Myocyte (in vitro differentiated cells): ENCODE data around the gene RFX8. TPM values are rescaled to one million over a fixed set of nuclear protein-coding genes. Genes with fewer than 3 reads are reported as not detected.
"Not testable (repeated sequence)": the region's sequence is repeated elsewhere in the genome, so short reads cannot be mapped to it uniquely, and the experiment has no call there.

Experiments used
- DNase-seq: peaks from one replicate; pipeline ENCODE4 v3.0.0-alpha.2; 2012; ENCODE audit warnings: low read depth
- total RNA-seq: library from RNA; depleted of rRNA; stranded (reverse); fragments of >200 nt; gene quantifications from 2 replicates; pipeline ENCODE4 v1.2.3, GENCODE V29; 2014

RFX8 gene
- total RNA-seq, 1 donor from 2014 or later: 7.1 TPM

DNA sequence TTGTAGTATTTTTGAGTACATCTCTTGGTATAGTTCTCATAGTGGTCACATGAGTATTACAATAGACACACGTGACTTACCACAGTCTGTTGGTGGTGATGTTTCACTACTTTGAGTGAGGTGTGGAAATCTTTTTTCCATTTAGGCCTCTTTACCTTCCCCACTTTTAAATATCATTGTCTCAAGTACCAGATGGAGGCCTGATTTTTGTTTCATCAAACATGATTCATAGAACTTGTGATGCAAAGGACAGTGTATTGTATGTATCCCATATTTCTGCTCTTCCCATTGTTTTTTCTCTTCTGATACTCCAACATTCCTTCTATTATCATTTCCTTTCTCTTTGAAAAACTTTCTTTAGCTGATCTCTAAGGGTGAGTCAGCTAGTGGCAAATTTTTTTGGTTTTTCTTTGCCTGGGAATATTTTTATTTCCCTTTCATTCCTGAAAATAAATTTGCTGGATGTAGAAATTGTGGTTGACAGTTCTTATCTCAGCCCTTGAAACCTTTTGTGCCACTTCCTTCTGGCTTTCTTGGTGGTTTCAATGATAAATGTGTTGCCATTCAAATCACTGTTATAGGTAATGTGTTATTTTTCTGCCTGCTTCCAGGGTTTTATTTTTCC, 32.8 kb downstream of the RFX8 start:
- peak; percentile 60 for DNase-seq

DNA sequence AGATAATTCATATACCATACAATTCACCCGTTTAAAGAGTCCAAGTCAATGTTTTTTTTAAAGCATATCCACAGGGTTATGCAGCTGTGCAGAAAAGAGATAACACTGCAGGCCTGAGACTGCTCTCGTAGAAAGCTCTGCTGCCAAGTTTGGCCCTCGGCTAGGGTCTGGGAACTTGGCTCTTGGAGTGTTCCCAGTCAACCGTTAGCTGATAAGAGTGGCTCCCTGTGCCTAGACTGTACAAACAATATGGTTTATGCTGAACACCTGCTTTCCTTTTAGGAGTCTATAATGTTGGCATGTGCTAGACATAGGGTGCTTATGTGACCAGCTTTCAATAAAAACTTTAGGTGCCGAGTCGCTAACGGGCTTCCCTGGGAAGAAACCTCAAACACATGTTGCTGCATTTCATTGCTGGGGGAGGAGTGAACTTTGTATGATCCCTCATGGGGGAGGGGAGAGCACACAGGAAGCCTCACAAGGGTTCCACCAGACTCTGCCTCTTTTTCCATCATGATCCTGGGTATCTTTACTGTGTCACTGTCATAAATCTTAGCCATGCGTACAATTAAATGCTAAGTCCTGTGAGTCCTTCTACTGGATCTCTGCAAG, 34.7 kb downstream of the RFX8 start:
- no peak for DNase-seq

DNA sequence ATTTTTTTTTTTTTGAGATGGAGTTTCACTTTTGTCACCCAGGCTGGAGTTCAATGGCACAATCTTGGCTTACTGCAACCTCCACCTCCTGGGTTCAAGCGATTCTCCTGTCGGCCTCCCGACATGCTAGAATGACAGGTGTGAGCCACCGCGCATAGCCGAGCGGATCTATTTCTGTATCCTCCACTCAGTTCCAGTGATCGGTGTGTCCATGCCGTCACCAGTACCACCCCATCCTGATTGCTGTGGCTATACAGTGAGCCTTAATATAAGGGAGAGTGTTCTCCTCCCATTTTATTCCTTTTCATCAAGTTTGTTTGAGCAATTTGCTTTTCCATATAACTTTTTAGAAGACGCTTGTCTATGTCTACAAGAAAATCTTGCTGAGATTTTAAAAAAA, 35.2 kb downstream of the RFX8 start:
- DNase-seq: no peak

DNA sequence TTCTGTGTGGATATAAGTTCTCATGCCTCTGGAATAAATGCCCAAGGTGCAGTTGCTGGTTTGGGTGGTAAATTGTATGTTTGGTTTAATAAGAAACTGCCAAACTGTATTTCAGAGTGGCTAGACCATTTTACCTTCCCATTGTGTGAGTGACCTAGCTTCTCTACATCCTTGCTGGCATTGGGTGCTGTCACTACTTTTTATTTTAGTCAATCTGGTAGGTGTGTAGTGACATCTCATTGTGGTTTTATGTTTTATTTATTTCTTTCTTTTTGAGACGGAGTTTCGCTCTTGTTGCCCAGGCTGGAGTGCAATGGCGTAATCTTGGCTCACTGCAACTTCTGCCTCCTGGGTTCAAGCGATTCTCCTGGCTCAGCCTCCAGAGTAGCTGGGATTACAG, 36.4 kb downstream of the RFX8 start:
- DNase-seq: not testable (repeated sequence)

DNA sequence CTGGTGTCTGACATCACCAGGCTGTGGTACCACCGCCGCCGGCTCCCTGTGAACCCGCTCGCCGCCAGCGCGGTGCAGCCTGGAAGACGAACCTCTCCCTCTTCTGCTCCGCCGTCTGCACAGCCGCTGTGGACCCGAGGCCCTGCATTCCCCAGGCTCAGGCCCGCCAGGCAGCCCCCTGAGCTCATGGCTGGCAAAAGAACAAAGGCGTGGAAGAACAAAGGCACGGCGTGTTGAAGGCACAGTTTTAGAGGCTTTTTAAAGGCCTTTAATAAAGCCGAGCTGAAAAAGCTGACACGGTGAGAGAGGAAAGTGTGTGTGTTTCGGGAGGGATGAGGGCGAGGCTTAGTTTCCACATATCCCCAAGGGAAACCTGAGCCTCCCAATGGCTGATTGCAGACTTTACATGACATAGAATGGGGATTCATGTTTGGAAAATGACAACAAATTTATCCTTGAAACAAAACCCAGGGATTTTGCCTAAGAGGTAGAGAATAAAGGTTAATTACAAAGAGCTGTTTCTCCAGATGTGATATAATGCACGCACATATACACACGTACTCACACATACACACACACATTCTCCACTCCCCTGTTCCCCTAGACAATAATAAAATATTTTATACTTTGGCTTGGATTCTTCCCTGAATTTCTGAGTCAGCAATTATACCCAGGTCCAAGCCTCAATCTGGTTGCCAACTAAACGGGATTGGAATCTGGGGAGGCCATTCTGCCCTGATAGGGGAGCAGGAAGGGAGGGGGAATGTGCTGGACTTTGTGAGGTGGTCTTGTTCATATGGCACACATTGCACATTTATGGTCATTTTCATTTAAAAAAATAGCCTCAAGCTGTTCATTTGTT, 39.7 kb downstream of the RFX8 start:
- no peak for DNase-seq

DNA sequence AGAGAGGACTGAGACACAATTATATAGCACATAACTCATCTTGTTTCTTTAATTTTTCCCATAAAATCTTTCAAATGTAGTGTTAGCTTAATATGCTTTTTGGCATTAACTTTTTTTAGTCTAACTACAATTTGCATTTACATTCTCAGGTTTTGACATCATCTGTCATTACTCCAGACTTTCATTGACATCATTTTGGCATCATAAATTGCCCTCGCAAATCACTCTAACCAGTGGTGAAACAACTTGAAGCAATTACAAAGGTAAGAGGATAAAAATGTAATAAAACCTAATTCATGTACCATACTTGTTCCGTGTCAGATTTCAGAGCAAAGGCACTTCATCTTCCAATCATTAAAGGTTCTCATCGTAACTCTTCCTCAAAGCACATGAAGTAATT, 41.4 kb downstream of the RFX8 start:
- no peak for DNase-seq

DNA sequence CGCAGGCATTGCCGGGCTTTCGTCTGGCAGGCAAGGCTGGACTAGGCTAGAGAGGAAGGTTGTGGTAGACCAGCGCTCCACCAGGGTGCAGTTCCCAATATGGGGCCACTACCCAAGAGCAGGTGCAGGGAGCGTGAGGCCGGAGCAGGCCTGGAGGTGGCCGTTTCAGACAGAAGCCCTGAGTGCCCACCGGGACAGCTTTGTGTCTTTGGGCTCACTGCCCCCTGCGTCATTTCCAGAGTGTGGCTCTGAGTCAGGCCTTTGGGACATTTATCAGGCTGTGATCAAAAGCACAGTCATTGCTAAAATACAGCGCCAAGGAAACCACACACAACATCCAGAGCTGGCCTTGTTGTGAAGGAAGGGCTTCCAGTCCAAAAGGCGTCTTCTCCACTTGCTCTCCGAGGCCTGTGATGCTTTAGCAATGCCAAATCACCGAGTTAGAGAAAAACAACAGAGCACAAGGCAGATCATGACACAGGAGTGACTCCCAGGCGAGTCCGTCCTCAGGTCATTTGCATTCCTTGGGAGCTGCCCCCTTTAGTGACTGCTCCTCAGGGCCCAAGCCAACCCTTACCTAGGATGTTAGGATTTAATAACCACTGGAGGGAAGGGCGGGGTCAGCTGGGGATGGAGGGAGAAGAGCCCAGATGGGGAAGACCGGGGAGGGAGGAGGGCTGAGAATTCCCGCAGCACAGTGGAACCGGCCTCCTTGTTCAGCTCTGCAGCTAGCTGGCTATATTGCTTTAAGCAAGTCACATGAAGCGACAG, 42.3 kb downstream of the RFX8 start:
- DNase-seq: no peak

DNA sequence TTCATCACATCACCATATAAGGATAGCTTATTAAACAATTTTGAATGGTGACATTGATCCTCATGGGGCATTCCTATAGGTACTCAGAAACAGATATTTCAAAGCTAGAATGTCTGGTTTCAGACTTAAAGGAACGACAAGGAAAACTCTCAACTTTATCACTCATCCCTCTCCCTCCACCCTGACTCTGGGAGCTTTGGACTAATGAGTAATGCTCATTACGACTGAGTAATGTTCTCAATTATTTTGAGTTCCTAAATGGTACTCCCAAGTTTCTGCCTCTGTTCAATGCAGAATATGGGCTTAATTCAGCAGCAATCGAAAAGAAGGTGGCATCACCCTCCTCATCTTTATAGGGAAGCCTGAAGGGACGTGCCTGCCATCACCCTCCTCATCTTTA, 43.4 kb downstream of the RFX8 start:
- DNase-seq: no peak

DNA sequence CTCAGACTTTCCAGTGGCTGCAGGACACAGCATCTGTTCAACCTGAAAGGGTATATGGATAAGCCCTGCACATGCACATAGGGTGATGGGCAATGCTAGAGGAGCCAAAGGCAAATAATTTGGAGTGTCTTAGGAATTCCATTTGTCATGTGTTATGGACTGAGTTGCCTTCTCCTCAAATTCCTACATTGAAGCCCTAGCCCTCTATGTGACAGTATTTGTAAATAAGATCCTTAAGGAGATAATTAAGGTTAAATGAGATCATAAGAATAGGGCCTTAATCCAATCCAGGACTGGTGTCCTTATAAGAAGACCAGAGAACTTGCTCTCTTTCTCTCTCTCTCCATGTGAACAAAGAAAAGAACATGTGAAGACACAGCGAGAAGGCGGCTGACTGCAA, 44.8 kb downstream of the RFX8 start:
- DNase-seq: no peak

DNA sequence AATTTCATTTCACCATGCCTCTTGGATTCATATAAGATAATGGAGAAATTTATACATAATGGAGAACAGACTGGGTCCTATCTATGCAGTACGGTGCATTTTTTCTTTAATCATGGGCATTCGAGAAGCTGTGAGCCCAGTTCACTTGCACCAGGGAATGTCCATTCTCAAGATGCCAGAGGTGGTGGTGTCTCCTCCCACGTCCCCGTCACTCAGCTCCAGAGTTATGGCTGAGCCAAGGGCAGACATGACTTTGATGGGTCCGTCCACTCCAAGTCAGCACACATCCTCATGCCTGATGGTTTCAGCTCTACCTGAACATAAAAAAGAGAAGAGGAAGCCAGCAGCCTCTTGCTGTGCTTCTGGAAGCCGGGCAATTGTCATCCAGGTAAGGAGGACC, 45.5 kb downstream of the RFX8 start:
- DNase-seq: no peak

DNA sequence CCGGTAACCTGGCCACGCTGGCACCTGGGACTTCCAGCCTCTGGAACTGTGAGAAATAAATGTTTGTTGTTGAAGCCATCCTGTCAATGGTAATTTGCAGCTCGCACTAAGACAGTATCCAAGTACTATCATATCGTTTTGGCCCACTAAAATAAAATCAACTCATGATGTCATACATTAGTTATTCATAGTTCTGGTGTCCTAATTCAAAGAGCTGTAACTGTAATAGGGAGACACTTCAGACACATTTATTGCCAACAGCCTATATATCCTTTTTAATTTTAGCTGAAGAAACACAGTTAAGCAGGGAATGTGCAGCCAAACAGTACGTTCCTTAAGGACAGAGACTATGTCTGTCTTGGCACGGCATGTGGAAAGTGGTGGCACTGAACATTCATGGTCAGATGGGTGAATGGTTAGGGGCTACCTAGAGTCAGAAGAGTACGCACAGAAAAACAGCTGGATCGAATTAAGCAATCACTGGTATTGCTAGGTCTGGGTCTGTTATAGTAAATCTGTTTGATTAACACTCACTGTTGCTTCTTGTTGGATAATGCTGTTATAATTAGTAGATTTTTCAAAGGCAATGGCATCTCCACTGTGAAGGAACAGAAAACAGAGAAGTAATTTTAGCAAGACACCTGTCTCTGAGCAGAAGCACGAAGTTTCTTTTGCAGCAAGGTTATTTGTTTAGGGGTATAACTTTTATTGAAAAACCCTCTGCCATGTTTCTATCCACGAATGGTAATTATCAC, 46.3 kb downstream of the RFX8 start:
- DNase-seq: peak; percentile 66

DNA sequence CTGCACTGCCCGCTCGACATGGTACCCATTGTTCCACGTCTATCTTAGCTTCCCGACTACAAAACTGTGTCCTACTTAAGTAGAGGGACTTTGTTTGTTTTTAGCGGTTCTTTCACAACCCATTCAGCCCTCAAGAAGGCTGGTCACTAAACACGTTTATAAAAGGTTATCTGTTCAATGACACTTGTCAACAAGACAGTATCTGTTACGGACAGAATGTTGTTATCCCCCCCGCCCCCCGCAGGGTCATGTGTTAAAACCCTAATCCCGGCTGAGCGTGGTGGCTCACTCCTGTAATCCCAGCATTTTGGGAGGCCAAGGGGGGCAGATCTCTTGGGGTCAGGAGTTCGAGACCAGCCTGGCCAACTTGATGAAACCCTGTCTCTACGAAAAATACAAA, 47.2 kb downstream of the RFX8 start:
- no peak for DNase-seq

DNA sequence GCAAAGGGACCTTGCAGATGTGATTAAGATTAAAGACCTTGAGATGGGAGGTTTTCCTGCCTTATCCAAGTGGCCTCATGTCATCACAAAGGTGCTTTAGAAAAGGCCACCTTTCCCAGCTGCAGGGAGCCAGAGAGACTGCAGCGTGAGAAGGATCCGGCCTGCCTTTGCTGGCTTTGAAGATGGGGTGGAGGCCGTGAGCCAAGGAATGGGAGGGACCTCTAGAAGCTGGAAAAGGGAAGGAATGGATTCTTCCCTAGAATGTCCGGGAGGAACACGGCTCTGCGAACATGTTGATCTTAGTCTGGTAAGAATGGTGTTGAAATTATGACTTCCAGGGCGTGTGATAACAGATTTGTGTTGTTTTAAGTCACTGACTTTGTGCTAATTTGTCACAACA, 47.7 kb downstream of the RFX8 start:
- DNase-seq: no peak

DNA sequence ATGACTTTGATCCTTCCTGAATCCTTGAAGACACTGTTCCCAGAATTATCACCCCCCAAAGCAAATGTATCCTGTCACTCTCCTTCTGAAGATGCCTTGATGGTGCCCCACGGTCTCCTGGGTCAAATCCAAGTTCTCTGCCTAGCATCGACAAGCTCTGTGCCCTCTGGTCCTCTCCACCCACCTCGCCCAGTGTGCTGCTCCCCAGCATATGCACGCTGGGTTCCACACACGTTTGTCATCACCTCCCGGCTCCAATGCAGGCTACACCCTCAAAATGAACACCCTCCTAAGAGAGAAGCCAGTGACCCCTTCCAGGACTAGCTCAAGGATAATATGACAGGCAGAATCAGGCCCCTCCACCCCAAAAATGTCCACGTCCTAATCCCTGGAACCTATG, 48.1 kb downstream of the RFX8 start:
- DNase-seq: no peak

DNA sequence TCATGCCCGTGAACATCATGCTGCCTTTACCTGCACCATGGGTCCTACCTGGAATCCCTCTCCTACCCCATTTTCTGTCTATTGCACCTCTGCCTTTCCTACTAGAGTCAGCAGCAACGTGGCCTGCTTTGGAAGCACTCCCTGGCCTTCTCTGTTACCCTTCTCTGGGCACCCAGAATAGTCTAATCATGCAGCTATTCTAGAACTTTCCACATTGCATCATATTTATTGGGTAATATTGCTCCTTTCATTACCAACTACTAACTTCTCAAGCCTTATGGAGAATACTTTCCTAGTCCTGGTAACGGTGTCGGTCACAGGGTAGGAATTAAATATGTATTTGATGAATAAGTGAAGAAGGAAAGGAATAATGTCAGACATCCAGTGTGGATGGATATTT, 54.3 kb downstream of the RFX8 start:
- DNase-seq: no peak

DNA sequence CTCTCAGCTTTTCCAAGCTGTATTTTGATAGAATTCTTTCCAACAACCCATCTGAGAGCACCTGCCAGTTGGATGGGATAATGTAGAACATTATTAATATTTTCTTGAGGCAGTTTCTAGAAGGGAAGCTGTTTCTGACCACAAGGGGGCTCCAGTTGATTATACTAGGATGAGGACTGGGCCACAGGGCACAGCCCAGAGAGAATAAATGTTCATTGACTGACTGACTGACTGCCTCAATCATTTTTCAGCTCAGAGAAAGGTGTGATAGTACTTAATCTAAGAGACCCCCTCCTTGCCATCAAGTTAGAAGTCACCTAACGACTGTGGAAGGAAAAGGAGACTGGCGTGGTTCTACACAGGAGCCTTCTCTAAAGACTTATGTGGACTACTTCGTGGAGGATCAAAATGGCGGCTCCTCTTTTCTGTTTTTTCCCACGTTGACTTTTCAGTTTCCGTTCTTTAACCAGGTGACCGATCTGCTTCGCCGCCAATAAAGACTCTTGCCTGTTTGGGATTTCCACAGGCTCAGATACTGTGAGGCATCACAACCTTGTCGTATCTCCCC, 55.7 kb downstream of the RFX8 start:
- DNase-seq: peak; percentile 80

DNA sequence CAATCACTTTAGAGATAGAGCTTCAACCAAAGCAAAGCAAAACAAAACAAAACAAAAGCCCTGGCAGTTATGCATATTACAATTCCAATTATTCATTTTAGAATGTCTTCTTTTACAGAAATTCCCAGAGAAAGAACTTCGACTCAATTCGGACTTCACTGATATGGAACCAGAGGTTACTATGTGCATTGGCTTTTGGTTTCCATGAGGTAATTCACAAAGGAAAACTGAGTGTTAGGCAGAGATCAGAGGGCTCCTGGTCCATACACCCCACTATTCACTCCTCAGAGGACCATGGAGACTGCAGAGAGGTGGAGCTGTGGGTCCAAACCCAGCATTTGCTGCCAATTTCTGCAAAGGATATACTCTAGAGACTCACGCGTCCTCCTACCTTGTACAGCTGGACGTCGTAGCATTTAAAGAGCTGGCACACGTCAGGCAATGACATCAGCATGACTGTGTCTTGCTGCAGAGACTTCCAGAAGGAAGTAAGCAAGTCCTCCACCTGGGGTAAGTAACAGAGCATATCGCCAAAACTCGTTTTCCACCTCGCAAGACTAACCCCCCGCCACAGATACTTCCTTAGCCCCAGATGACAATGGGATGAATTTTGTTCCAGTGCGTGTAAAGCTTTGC, 56.3 kb downstream of the RFX8 start:
- DNase-seq: no peak

DNA sequence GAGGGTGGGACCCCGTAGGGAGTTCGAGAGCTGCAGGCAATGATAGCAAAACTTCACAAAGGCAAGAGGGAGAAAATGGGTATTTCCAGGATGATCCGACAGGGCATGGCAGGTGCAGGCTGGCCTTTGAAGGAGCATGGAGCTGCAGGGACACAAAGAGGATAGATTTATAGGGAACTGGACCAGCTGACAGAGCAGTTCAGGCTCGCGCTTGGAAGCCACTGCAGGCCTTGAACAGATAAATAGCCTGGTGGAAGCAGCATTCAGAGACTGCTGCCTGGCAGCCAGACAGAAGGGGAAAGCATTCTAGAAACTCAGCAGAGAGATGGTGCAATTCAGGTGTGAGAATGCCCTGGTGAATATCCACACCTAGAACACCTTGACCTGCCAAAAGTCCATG, 58.3 kb downstream of the RFX8 start:
- DNase-seq: no peak

DNA sequence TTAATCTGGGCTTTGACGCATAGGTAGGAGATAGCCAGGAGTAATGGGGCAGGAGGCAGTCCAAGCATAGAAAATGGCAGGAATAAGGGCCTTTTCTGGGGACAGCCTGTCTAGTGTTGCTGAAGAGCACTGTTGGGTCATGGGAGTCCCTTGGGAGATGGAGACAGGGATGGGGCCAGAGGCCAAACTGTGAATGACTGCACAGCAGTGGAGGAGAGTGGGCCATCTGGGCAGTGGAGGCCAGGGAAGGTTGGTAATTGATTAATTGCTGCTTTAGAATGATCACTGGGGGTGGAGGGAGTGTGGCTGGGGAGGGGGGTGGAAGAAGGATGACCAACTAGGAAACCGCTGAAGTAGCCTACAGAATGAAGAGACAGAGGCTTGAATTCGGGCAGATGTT, 59.0 kb downstream of the RFX8 start:
- no peak for DNase-seq

DNA sequence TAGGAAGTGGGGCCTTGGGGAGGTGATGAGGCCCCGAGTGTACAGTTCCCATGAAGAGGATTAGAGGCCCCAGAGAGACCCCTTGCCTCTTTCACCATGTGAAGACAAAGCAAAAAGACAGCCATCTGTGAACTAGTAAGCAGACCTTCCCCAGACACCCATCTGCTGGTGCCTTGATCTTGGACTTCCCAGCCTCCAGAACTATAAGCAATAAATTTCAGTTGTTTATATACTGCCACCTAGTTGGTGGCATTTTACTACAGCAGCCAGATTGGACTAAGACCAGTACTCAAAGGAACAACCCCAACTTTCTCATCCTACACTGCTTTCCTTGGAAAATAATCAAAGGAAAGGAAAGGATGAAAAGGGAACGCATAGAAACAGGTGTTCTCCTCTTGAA, 59.7 kb downstream of the RFX8 start:
- DNase-seq: no peak
